K562 (cell line): ENCODE data around the gene ARRB2. TPM values are rescaled to one million over a fixed set of nuclear protein-coding genes. Genes with fewer than 3 reads are reported as not detected.

Source experiments
- ATAC-seq: fragments of 200-7000 bp; cut with Tn5 transposase; 3 replicates; pipeline ENCODE4 v1.9.1; 2020; ENCODE audit warnings: moderate library complexity
- BruUV-seq: library from RNA; stranded (reverse); fragments of 400-500 nt; replicated peaks from 2 replicates; lab custom pipeline; 2021; lab: Mats Ljungman, UMichigan
- CTCF ChIA-PET: fragments of 300-600 bp; formaldehyde crosslinking; extraction: SDS; loops from one replicate; lab custom pipeline; 2021; ENCODE audit warnings: low intra/inter-chr PET ratio; lab: Yijun Ruan, JAX
- POLR2A ChIA-PET: fragments of 300-600, 350-650 bp; sonication (Branson Sonifier 250); formaldehyde crosslinking; extraction: SDS; loops from one replicate; lab custom pipeline; 2021; ENCODE audit warnings: antibody characterized with exemption, inconsistent platforms; lab: Yijun Ruan, JAX
- DNase-seq, 4 experiments: peaks; one replicate each; pipeline versions ENCODE4 v3.0.0 to v3.0.0-alpha.2; 2011 to 2018; ENCODE audit warnings: low spot score in 3 of 4, mixed read lengths in 3 of 4; ENCODE audit errors: extremely low read depth in 1 of 4
- FAIRE-seq: peaks from 2 replicates; lab custom pipeline; 2011; peaks lifted over from hg19 to GRCh38; lab: Jason Lieb, UNC
- H2AFZ ChIP-seq: 2 replicates; pipeline ENCODE4 v1.6.0; 2011; ENCODE audit warnings: low read depth, low read length, control low read depth, inconsistent platforms
- H3K27ac ChIP-seq: fragments of 200-600 bp; 3 replicates; pipeline ENCODE4 v1.8.0; 2011; ENCODE audit warnings: low read depth, mild to moderate bottlenecking, control low read depth, inconsistent platforms, low read length, moderate library complexity, mixed read lengths; ENCODE audit errors: extremely low read depth
- H3K27me3 ChIP-seq, 2 experiments: fragments of 300-600 bp in 1 of 2; 2 replicates in 1 of 2; 3 replicates in 1 of 2; pipeline versions ENCODE4 v1.6.0 to v1.8.0; 2011; ENCODE audit warnings: inconsistent platforms in 2 of 2, low read length in 2 of 2, mild to moderate bottlenecking in 1 of 2, mixed read lengths in 1 of 2, moderate library complexity in 1 of 2; ENCODE audit not compliant: control insufficient read depth in 2 of 2, insufficient read depth in 2 of 2
- H3K36me3 ChIP-seq: fragments of 300-600 bp; 3 replicates; pipeline ENCODE4 v1.8.0; 2011; ENCODE audit warnings: mild to moderate bottlenecking, low read length, inconsistent platforms; ENCODE audit not compliant: control insufficient read depth, insufficient read depth
- H3K4me1 ChIP-seq, 2 experiments: fragments of 200-600 bp in 1 of 2; replicated peaks in 1 of 2; 2 replicates in 1 of 2; 3 replicates in 1 of 2; pipeline versions ENCODE4 v1.5.1 to v1.8.0; 2011; ENCODE audit warnings: inconsistent platforms in 2 of 2, low read length in 2 of 2, mild to moderate bottlenecking in 1 of 2, mixed read lengths in 1 of 2, moderate library complexity in 1 of 2; ENCODE audit not compliant: control insufficient read depth in 2 of 2, insufficient read depth in 2 of 2
- H3K4me2 ChIP-seq: 2 replicates; pipeline ENCODE4 v1.6.1; 2011; ENCODE audit warnings: low read length, control low read depth, inconsistent platforms, mixed read lengths; ENCODE audit not compliant: insufficient read depth
- H3K4me3 ChIP-seq: fragments of 200-600 bp; sonication (generic), shearing (Covaris generic); 2 replicates; pipeline ENCODE4 v1.5.1; 2016; ENCODE audit warnings: control low read depth, inconsistent platforms
- H3K79me2 ChIP-seq: fragments of 200-600 bp; 3 replicates; pipeline ENCODE4 v1.8.0; 2011; ENCODE audit warnings: low read length, inconsistent platforms; ENCODE audit not compliant: control insufficient read depth, insufficient read depth
- H3K9ac ChIP-seq, 2 experiments: 2 replicates each; pipeline versions ENCODE4 v1.6.0 to v1.6.1; 2011; ENCODE audit warnings: low read depth in 2 of 2, low read length in 2 of 2, control low read depth in 1 of 2, inconsistent platforms in 1 of 2, mild to moderate bottlenecking in 1 of 2, mixed read lengths in 1 of 2; ENCODE audit not compliant: insufficient read depth in 1 of 2
- H3K9me1 ChIP-seq: one replicate; pipeline ENCODE4 v1.6.0; 2011; ENCODE audit warnings: inconsistent platforms, mild to moderate bottlenecking, low read length, moderate library complexity; ENCODE audit not compliant: control insufficient read depth, insufficient read depth
- H3K9me3 ChIP-seq: replicated peaks from 2 replicates; pipeline ENCODE4 v1.5.1; 2011; ENCODE audit warnings: low read depth, low read length, inconsistent platforms; ENCODE audit not compliant: control insufficient read depth, insufficient read depth
- H4K20me1 ChIP-seq: replicated peaks from 2 replicates; pipeline ENCODE4 v1.6.1; 2011; ENCODE audit warnings: low read length, inconsistent platforms, mixed read lengths; ENCODE audit not compliant: control insufficient read depth, insufficient read depth
- BCL6 ChIP-seq: fragments of 250-450 bp; sonication (Bioruptor Pico); IDR thresholded peaks from 2 replicates; pipeline ENCODE4 v1.4.0; 2020
- BCOR ChIP-seq: fragments of 450-650 bp; IDR thresholded peaks from 2 replicates; pipeline ENCODE4 v1.6.1; 2016
- DMBX1 ChIP-seq: fragments of 250-450 bp; sonication (Bioruptor Pico); IDR thresholded peaks from 2 replicates; pipeline ENCODE4 v1.8.0; 2022; ENCODE audit warnings: inconsistent platforms, mild to moderate bottlenecking, moderate library complexity, borderline replicate concordance
- JUNB ChIP-seq: fragments of 450-650 bp; formaldehyde crosslinking; conservative IDR thresholded peaks from 2 replicates; pipeline ENCODE4 v1.4.0; 2020; ENCODE audit warnings: mild to moderate bottlenecking
- MAFK ChIP-seq: IDR thresholded peaks from 2 replicates; pipeline ENCODE4 v1.6.1; 2011; ENCODE audit warnings: low read length, improper control_type of control experiment
- MEIS2 ChIP-seq: fragments of 450-650 bp; IDR thresholded peaks from 2 replicates; pipeline ENCODE4 v1.6.1; 2014; ENCODE audit warnings: mild to moderate bottlenecking; ENCODE audit not compliant: partially characterized antibody
- PTBP1 ChIP-seq: fragments of 200-400 bp; formaldehyde crosslinking; IDR thresholded peaks from 2 replicates; pipeline ENCODE4 v1.6.1; 2017; ENCODE audit warnings: low read depth, low read length
- SFPQ ChIP-seq: fragments of 200-400 bp; formaldehyde crosslinking; IDR thresholded peaks from 2 replicates; pipeline ENCODE4 v1.6.1; 2017; ENCODE audit warnings: mild to moderate bottlenecking, low read depth, low read length, moderate library complexity
- SLC30A9 ChIP-seq: fragments of 250-450 bp; sonication (Bioruptor Pico); IDR thresholded peaks from 2 replicates; pipeline ENCODE4 v1.8.0; 2022; ENCODE audit warnings: mild to moderate bottlenecking, moderate library complexity
- SNAPC5 ChIP-seq: fragments of 250-450 bp; sonication (Bioruptor Pico); IDR thresholded peaks from 2 replicates; pipeline ENCODE4 v1.8.0; 2021; ENCODE audit warnings: moderate library complexity, mild to moderate bottlenecking, inconsistent platforms
- SRF ChIP-seq, 2 experiments: fragments of 250-450, 450-650 bp in 1 of 2; sonication (Bioruptor Pico) in 1 of 2; sonication (generic) in 1 of 2; formaldehyde crosslinking; IDR thresholded peaks; 2 replicates each; pipeline versions ENCODE4 v1.5.0 to v1.5.1; 2020 to 2022; ENCODE audit warnings: mild to moderate bottlenecking in 1 of 2, missing genetic modification reagents in 1 of 2
- TEAD4 ChIP-seq, 2 experiments: sonication (generic) in 1 of 2; formaldehyde crosslinking in 1 of 2; IDR thresholded peaks; 2 replicates each; pipeline versions ENCODE4 v1.6.1 to v1.8.0; 2012 to 2022; ENCODE audit warnings: borderline replicate concordance in 1 of 2, inconsistent platforms in 1 of 2, low read length in 1 of 2, mild to moderate bottlenecking in 1 of 2, missing genetic modification reagents in 1 of 2
- ZNF584 ChIP-seq: fragments of 200-800 bp; sonication (Bioruptor generic); IDR thresholded peaks from 2 replicates; pipeline ENCODE4 v1.6.1; 2016; ENCODE audit warnings: low read depth, mild to moderate bottlenecking, missing genetic modification characterization, missing compliant biosample characterization
- ZNF830 ChIP-seq: fragments of 250-450 bp; sonication (Bioruptor Pico); IDR thresholded peaks from 2 replicates; pipeline ENCODE4 v1.5.0; 2021; ENCODE audit warnings: mild to moderate bottlenecking
- WGBS: fragments of 100-300 bp; shearing (Covaris generic); methylation state at CpG from one replicate; pipeline ENCODE4 v1.1.6; 2016; ENCODE audit warnings: low coverage, mixed read lengths; ENCODE audit not compliant: insufficient coverage; ENCODE audit errors: missing lambda C conversion rate; 5-methylcytosine and 5-hydroxymethylcytosine counted together
- in situ Hi-C: fragments of 300-500 bp; cut with MboI; formaldehyde crosslinking; loops from 4 replicates; pipeline ENCODE4 v1.15.0; 2018; ENCODE audit warnings: inconsistent platforms, mixed read lengths
- intact Hi-C: fragments of 100-400 bp; cut with micrococcal nuclease; formaldehyde crosslinking; loops from 2 replicates; pipeline ENCODE4 v1.14.2; 2022
- polyA plus RNA-seq, 8 experiments: library from polyadenylated mRNA; depleted of rRNA in 4 of 8; stranded (reverse) in 5 of 8; unstranded in 3 of 8; fragments of >200 nt; fragmentation: Nextera tagmentation in 2 of 8; fragmentation: Illumina TruSeq in 1 of 8; extraction: Ambion mirVana in 2 of 8; extraction: Trizol in 1 of 8; gene quantifications; 2 replicates each; pipeline versions ENCODE4 v1.2.1 to v1.2.3, GENCODE V29; 2011 to 2014; ENCODE audit warnings: inconsistent platforms in 1 of 8, missing spikeins in 1 of 8
- total RNA-seq, 7 experiments: library from RNA; depleted of rRNA in 6 of 7; stranded (reverse); fragments of >200 nt in 6 of 7; fragmentation: Illumina TruSeq in 2 of 7; extraction: Trizol in 2 of 7; gene quantifications; 2 replicates each; pipeline versions ENCODE4 v1.2.1 to v1.2.3, GENCODE V29; 2011 to 2021; ENCODE audit warnings: low replicate concordance in 1 of 7
- TF ChIP-seq, protein P1 (sequence below), 2 experiments: fragments of 450-650 bp; IDR thresholded peaks; 2 replicates each; pipeline ENCODE4 v1.6.1; 2016

Gene ARRB2
- total and polyA plus RNA-seq, 9 of the 15 experiments (the other 6 are each of a cell fraction or from before 2014, with no cell fraction given), result 0.79 to 15.3 (median 8.8) TPM

GRCh38 chr17:4725646-4726310 lies 15.3 kb downstream of the ARRB2 start:
- Histone ChIP-seq H3K4me2 (no peak overlapping the region), H3K36me3 (no peaks in the 10 kb centered on the region), H3K79me2 (no peaks in the 10 kb centered on the region), H3K4me1 (peaks cover 7 to 11% of the 10 kb centered on the region in 2 experiments), H3K9ac (no peak overlapping the region), H3K9me3 (no peaks in the 10 kb centered on the region), H3K27me3 (no peaks in the 10 kb centered on the region), H4K20me1 (0 out of 2 replicates have a peak, but pooled peaks cover 3% of the 10 kb centered on the region), H2AFZ (no peak overlapping the region), H3K27ac (no peak overlapping the region), H3K4me3 (no peak overlapping the region), H3K9me1 (no peaks in the 10 kb centered on the region)
- ATAC-seq (no peak), DNase-seq (no peak), FAIRE-seq (no peak)
- 36% methylated on average over 3 of the region's 9 CpGs for WGBS
- ChIA-PET POLR2A (interaction anchor here (0.8 kb wide), 1 partner anchor 11 kb away, joined by 3 read pairs; no protein-coding TSS in a partner anchor), CTCF (no interaction called here)
- no TSS peak for BruUV-seq
- TF ChIP-seq BCL6 (no peak), MAFK (no peak), SRF (CRISPR knock-in tag; IDR thresholded peaks at IDR 0.05) (no peak), ZNF830 (no peak), MEIS2 (no peak), TEAD4 (IDR thresholded peaks at IDR 0.05; ENCODE audit: low read length) (no peak), TEAD4 (CRISPR knock-in tag; IDR thresholded peaks at IDR 0.05; ENCODE audit: borderline replicate concordance) (no peak), ZNF584 (CRISPR knock-in tag) (no peak), SFPQ (no peak), SLC30A9 (no peak), BCOR (no peak), PTBP1 (no peak), DMBX1 (no peak), JUNB (CRISPR knock-in tag) (no peak), SNAPC5 (CRISPR knock-in tag) (no peak)
- TF ChIP-seq, protein P1, sequence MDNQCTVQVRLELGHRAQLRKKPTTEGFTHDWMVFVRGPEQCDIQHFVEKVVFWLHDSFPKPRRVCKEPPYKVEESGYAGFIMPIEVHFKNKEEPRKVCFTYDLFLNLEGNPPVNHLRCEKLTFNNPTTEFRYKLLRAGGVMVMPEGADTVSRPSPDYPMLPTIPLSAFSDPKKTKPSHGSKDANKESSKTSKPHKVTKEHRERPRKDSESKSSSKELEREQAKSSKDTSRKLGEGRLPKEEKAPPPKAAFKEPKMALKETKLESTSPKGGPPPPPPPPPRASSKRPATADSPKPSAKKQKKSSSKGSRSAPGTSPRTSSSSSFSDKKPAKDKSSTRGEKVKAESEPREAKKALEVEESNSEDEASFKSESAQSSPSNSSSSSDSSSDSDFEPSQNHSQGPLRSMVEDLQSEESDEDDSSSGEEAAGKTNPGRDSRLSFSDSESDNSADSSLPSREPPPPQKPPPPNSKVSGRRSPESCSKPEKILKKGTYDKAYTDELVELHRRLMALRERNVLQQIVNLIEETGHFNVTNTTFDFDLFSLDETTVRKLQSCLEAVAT (IDR thresholded peaks at IDR 0.05), result no peak
- intact Hi-C loops (no loop called here), in situ Hi-C loops (no loop called here)
